Stimulated activated CD4-positive, alpha-beta T cell treated with anti-CD3 and anti-CD28 coated beads, Interleukin-1b, Interleukin-23, amount 100 ng/mL, for 1 hour (primary cell): ENCODE measurements around the gene UGT3A1.

Experiments
- DNase-seq, 2 donors: peaks; one replicate each; pipeline ENCODE4 v3.0.0-alpha.2; 2020; ENCODE audit warnings: low read depth in 2 of 2

Gene UGT3A1

DNA sequence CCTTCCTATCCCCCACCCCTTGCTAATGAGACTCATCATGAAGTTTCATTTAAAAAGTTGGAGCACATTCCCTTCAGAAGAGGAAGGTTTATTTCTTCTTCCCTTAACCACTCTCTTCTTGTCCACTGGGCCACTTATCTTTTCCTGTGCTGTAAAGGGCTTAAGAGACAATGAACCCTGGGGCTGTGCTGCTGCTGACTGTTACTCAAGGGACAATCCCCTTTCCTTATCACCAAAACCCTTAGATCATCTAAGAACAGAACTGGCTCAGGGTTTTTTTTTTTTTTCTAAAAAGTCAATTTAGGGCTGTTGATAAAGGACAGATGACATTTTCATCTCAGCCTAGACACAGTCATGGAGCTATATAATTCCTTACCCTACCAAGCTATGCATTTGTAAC is 82.4 kb downstream of the UGT3A1 start:
- no peak for DNase-seq

DNA sequence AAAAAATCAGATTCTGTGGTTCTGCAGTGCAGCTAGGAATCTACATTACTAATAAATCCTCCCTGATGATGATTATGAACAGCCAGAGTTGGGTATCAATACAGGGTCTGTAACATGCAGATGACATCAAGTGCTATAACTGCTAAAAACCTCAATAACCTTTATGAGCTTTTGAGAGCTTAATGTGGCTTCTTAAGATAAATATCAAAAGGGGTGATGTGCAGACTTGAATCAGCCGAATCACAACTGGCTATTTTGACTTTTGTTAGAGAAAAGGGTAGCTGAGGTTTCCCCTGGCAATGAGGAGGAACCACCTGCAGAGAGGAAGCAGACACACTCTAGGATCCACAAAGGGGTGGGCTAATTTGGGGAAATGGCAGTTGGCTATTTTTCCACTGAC is 83.0 kb downstream of the UGT3A1 start:
- no peak for DNase-seq

DNA sequence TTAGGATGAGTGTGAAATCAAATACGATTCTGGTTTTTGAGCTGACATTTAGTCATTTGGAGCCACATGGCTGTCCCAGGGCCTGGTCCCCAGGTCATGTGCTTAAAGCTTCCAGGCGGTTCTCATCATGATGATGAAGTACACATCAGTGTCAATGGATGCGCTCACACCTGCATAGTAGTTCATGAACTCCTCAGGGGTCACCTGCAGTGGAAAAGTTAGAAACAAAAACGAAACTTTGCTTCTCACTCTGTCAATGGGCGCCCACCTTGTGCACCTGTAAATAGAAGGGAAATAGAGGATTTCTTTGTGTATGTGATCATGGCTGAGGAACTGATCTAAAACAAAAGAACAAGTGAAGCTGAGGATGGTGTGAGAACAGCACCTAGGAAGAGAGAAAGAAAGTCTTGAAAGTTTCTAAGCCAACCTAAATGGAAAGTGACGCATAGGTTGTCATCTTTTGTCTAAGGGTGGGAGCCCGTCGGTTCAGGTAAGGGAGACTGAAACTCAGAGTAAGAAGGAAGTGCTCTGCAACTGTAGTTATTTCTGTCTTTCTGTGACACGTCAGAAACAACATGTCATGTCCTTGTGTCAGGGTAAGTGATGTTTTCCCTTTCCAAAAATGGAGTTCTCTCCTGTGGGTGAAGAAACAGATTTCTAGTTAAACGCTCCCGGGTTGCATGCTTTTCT is 86.6 kb downstream of the UGT3A1 start:
- DNase-seq = no peak

DNA sequence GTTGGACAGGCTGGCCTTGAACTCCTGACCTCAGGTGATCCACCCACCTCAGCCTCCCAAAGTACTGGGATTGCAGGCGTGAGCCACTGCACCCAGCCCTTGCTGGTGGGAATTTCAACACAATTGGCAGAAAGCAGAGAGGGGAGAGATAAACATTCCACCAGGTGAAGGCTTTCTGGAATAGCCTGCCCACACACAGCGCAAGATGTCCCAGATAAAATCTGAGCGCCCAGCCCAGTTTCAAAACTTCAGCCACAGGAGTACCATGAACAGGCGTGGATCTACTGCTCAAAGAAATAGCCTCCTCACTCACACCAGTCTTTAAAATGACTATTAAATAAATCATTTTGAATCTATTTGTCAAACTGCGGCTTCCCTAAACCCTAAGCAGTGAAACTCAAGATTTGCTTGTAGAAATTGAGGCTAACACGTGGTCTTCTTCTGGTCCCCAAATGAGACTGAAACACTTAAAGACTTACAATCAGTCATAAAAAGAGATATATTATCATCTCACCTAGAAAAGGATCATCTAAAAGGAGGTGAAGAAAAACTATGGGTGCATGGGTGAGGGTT is 87.5 kb downstream of the UGT3A1 start:
- DNase-seq = no peak

DNA sequence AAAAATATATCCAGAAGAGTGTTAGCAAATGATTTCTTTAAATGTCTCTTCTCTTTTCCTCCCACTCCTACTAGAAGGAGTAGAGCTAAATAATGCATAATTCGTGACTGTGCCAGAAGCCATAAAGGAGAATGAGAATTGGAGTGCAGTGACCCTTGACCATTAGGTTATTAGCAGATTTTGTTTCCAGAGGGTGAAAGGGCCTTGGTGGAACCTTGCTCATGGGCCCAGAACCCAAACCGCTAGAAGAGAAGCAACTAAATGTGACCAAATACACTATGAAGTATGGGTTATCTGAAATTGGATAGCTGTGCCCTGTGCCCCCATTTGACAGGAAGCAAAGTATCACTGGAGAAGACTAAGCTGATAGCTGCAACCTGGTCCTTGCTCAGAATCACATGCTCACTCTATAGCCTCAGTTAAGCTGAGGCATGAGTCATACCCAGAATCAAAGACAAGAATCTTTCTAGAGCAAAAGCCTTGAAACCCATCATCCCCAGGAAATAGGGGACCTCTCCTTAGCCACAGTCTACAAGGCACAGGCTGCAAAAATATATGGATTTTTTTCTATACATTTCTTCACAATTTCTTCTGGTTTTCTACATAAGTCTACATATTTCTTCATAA is 89.0 kb downstream of the UGT3A1 start:
- no peak for DNase-seq
